PFSK-1 (cell line): ENCODE measurements around the gene COL9A2.

Experiments
- POLR2AphosphoS5 ChIP-seq: IDR thresholded peaks from 2 replicates; pipeline ENCODE4 v1.6.1; 2012; ENCODE audit warnings: low read depth, mild to moderate bottlenecking, control low read depth, low read length, moderate library complexity
- REST ChIP-seq, 2 experiments: IDR thresholded peaks; 2 replicates each; pipeline versions ENCODE4 v1.6.1 to v1.8.0; 2011 to 2012; ENCODE audit warnings: low read depth in 2 of 2, low read length in 2 of 2, control low read depth in 1 of 2, inconsistent platforms in 1 of 2, mild to moderate bottlenecking in 1 of 2, moderate library complexity in 1 of 2; ENCODE audit not compliant: insufficient read depth in 1 of 2

GRCh38 chr1:40276122-40276521 lies 41.0 kb downstream of the COL9A2 start:
- TF ChIP-seq POLR2AphosphoS5 (no peak), REST (IDR thresholded peaks at IDR 0.05; ENCODE audit: insufficient read depth in 1 of 2, low read depth in 2 of 2, low read length in 2 of 2) (no peak)
